ENCODE results near the gene PTH2.

PTH2 gene

DNA sequence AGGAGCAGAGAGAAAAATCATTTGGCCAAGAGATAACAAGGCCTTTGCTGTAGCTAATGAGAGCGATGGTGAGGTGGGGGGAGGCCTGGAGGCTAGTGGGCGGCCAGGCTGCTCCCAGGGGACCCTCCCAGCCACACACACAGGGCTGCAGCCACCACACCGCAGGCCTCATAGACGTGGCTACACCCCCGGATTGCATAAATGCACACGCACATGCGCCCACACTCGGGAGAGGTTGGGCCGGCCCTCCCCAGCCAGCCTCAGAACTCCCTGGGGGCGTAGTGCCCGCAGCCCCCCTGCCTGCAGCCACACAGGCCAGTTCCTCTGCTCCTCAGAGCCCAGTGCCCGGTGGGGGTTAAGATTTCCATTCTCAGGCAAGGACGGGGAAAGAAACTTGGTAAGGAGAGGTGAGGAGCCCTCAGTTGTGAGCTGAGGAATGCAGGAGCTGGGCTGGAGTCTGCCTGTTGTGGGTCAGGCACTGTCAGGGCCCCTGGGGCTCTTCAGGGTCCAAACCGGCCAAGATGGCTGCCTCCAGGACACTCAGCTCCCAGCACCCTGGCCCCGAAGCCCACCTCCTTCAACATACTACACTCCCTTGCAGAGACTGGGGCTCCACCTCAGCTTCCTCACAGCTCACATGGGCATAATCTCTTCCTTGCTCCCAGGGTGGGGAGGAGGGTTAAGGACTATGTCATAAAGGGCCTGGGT is 8.0 kb downstream of the PTH2 start:
- Mint-ChIP-seq H3K36me3 (ENCODE audit: low read depth) (no peaks in the 10 kb centered on the region), H3K4me3 (no peak overlapping the region), H3K27me3 (peaks cover 31% of the 10 kb centered on the region), H3K27ac (no peak overlapping the region), H3K4me1 (peaks cover 11% of the 10 kb centered on the region), H3K9me3 (no peaks in the 10 kb centered on the region)
- DNase-seq (no peak), ATAC-seq (no peak)

GRCh38 chr19:49414256-49414655 is 9.0 kb downstream of the PTH2 start:
- H3K27ac Mint-ChIP-seq, result no peak overlapping the region
- ATAC-seq (no peak), DNase-seq (no peak)
- no peaks in the 10 kb centered on the region for H3K9me3 Mint-ChIP-seq
- peaks cover 21% of the 10 kb centered on the region for H3K27me3 Mint-ChIP-seq
- no peaks in the 10 kb centered on the region for H3K36me3 Mint-ChIP-seq (ENCODE audit: low read depth)
- H3K4me3 Mint-ChIP-seq, result no peak overlapping the region
- H3K4me1 Mint-ChIP-seq, result peaks cover 21% of the 10 kb centered on the region

GRCh38 chr19:49413348-49413747 is 9.9 kb downstream of the PTH2 start:
- Mint-ChIP-seq H3K4me1 (peaks cover 30% of the 10 kb centered on the region), H3K27ac (no peak overlapping the region), H3K9me3 (no peaks in the 10 kb centered on the region), H3K27me3 (peaks cover 13% of the 10 kb centered on the region), H3K36me3 (ENCODE audit: low read depth) (no peaks in the 10 kb centered on the region), H3K4me3 (no peak overlapping the region)
- DNase-seq, result no peak
- no peak for ATAC-seq

- no peak overlapping the region for H3K27ac Mint-ChIP-seq
- DNase-seq (no peak), ATAC-seq (no peak)
- peaks cover 8% of the 10 kb centered on the region for H3K27me3 Mint-ChIP-seq
- H3K4me1 Mint-ChIP-seq, result peaks cover 37% of the 10 kb centered on the region
- no peak overlapping the region for H3K4me3 Mint-ChIP-seq
- H3K9me3 Mint-ChIP-seq, result no peaks in the 10 kb centered on the region
- H3K36me3 Mint-ChIP-seq (ENCODE audit: low read depth), result no peaks in the 10 kb centered on the region
Observed at GRCh38 chr19:49411681-49412326, 11.4 kb downstream of the PTH2 start.

GRCh38 chr19:49409441-49410029 is 13.7 kb downstream of the PTH2 start:
- Mint-ChIP-seq H3K4me3 (peak overlapping the region; percentile 58), H3K27ac (peak overlapping the region; percentile 80), H3K9me3 (no peaks in the 10 kb centered on the region), H3K27me3 (no peaks in the 10 kb centered on the region), H3K36me3 (ENCODE audit: low read depth) (no peaks in the 10 kb centered on the region), H3K4me1 (peaks cover 34% of the 10 kb centered on the region)
- ATAC-seq (peak; percentile 30), DNase-seq (no peak)

- H3K36me3 Mint-ChIP-seq (ENCODE audit: low read depth), result no peaks in the 10 kb centered on the region
- DNase-seq, result no peak
- no peaks in the 10 kb centered on the region for H3K9me3 Mint-ChIP-seq
- peak overlapping the region; percentile 58 for H3K4me3 Mint-ChIP-seq
- peaks cover 34% of the 10 kb centered on the region for H3K4me1 Mint-ChIP-seq
- ATAC-seq, result peak; percentile 55
- no peaks in the 10 kb centered on the region for H3K27me3 Mint-ChIP-seq
- H3K27ac Mint-ChIP-seq, result peak overlapping the region; percentile 80
Observed at GRCh38 chr19:49408816-49409440, 14.3 kb downstream of the PTH2 start.

GRCh38 chr19:49407482-49408015 is 15.7 kb downstream of the PTH2 start:
- DNase-seq, result no peak

DNA sequence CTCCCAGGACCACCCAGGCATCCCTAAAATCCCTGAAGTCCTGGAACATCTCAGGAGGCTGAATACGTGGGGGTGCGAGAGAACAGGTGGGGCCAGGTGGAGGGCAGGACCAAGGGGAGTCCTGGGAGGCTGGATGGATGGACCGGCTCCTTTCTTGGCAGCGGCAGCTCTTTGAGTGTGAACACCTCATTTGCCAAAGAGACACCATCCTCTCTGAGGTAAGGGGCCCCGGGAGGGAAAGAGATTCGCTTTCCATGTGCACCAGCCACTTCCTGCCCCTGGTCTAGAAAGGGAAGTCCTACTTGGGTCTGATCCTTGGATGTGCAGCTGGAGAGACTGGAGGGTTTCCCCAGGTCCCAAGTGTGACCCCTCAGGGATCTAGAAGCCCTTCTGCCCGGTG is 16.2 kb downstream of the PTH2 start:
- no peak for DNase-seq
- no peaks in the 10 kb centered on the region for H3K36me3 Mint-ChIP-seq (ENCODE audit: low read depth)
- no peaks in the 10 kb centered on the region for H3K9me3 Mint-ChIP-seq
- H3K27ac Mint-ChIP-seq, result no peak overlapping the region
- H3K4me1 Mint-ChIP-seq, result peaks cover 37% of the 10 kb centered on the region
- H3K27me3 Mint-ChIP-seq, result no peaks in the 10 kb centered on the region
- ATAC-seq, result no peak
- H3K4me3 Mint-ChIP-seq, result no peak overlapping the region

More at GRCh38 chr19:49407482-49408015, 15.7 kb downstream of the PTH2 start:
- Mint-ChIP-seq H3K36me3 (ENCODE audit: low read depth) (no peaks in the 10 kb centered on the region), H3K27ac (no peak overlapping the region), H3K4me1 (peaks cover 37% of the 10 kb centered on the region), H3K9me3 (no peaks in the 10 kb centered on the region), H3K27me3 (no peaks in the 10 kb centered on the region), H3K4me3 (no peak overlapping the region)
- no peak for ATAC-seq

GRCh38 chr19:49403404-49404187 is 19.6 kb downstream of the PTH2 start:
- Mint-ChIP-seq H3K4me3 (no peak overlapping the region), H3K27ac (no peak overlapping the region), H3K9me3 (no peaks in the 10 kb centered on the region), H3K36me3 (ENCODE audit: low read depth) (no peaks in the 10 kb centered on the region), H3K4me1 (peaks cover 16% of the 10 kb centered on the region), H3K27me3 (no peaks in the 10 kb centered on the region)
- ATAC-seq (peak; percentile 51), DNase-seq (no peak)

DNA sequence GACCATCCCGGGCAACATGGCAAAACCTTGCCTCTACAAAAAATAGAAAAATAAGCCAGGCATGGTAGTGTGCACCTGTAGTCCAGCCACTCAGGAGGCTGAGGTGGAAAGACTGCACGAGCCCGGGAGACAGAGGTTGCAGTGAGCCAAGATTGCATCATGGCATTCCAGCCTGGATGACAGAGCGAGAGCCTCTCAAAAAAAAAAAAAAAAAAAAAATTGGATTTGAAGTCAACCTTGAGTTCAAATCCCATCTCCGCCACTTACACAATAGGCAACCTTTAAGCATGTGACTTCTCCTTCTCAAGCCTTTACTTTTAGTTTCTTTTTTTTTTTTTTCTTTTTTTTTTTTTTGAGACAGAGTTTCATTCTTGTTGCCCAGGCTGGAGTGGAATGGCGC is 23.2 kb downstream of the PTH2 start:
- H3K4me3 Mint-ChIP-seq, result no peak overlapping the region
- no peaks in the 10 kb centered on the region for H3K9me3 Mint-ChIP-seq
- no peak overlapping the region for H3K27ac Mint-ChIP-seq
- peaks cover 11% of the 10 kb centered on the region for H3K4me1 Mint-ChIP-seq
- no peak for DNase-seq
- H3K36me3 Mint-ChIP-seq (ENCODE audit: low read depth), result no peaks in the 10 kb centered on the region
- no peaks in the 10 kb centered on the region for H3K27me3 Mint-ChIP-seq
- no peak for ATAC-seq

DNA sequence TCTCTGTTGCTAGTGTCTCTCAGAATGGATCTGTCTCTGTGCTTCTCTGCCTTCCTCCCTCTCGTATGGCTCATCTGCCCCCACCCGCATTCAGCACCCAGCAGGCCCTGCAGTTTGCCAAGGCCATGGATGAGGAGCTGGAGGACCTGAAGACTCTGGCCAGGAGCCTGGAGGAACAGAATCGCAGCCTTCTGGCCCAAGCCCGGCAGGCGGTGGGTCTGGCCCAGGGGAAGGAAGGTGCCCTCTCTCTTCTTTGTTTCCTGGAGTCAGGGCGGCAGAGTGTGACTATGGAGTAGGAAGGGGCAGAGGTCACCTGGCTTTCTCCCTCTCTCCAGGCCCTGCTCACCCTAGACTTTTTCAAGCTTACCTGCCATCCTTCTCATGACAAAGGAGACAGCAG is 24.3 kb downstream of the PTH2 start:
- peaks cover 11% of the 10 kb centered on the region for H3K4me1 Mint-ChIP-seq
- peaks cover 1% of the 10 kb centered on the region for H3K27me3 Mint-ChIP-seq
- ATAC-seq (no peak), DNase-seq (no peak)
- H3K27ac Mint-ChIP-seq, result no peak overlapping the region
- H3K4me3 Mint-ChIP-seq, result no peak overlapping the region
- H3K9me3 Mint-ChIP-seq, result no peaks in the 10 kb centered on the region
- no peaks in the 10 kb centered on the region for H3K36me3 Mint-ChIP-seq (ENCODE audit: low read depth)

GRCh38 chr19:49398001-49398615 is 25.1 kb downstream of the PTH2 start:
- DNase-seq (no peak), ATAC-seq (no peak)
- no peak overlapping the region for H3K4me3 Mint-ChIP-seq
- peaks cover 9% of the 10 kb centered on the region for H3K4me1 Mint-ChIP-seq
- H3K27me3 Mint-ChIP-seq, result peaks cover 1% of the 10 kb centered on the region
- H3K27ac Mint-ChIP-seq, result peak overlapping the region; percentile 44
- no peaks in the 10 kb centered on the region for H3K36me3 Mint-ChIP-seq (ENCODE audit: low read depth)
- H3K9me3 Mint-ChIP-seq, result no peaks in the 10 kb centered on the region

DNA sequence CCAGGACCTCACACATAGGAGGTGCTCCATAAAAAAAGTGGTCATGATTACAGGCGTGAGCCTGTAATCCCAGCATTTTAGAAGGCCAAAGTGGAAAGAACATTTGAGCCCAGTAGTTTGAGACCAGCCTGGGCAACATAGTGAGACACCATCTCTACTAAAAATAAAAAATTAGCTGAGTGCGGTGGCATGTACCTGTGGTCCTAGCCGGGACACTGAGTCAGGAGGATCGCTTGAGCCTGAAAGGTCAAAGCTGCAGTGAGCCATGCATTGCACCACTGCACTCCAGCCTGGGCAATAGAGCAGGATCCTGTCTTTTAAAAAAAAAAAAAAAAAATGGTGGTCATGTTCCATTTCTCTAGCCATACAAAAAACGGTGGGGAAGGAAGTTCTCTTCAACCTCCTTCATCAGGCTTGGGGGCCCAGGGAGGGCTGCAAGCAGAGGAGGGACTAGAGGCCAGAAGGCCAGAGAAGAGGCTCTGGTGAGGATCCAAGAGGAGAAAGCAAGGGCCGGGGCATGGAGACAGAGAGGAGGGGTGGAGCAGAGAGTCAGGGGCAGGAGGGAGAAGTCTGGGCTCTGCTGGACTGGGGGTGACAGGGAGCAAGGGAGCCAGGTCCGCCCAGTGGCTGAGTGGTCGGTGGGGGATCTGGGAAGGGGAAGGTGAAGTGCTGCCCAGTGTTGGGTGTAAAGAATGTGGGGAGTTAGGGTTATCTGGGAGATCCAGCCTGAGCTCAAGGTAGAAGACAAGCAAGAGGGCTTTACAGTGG is 26.3 kb downstream of the PTH2 start:
- ATAC-seq (no peak), DNase-seq (no peak)
- peaks cover 4% of the 10 kb centered on the region for H3K27me3 Mint-ChIP-seq
- H3K27ac Mint-ChIP-seq, result no peak overlapping the region
- H3K36me3 Mint-ChIP-seq (ENCODE audit: low read depth), result no peaks in the 10 kb centered on the region
- no peak overlapping the region for H3K4me3 Mint-ChIP-seq
- H3K4me1 Mint-ChIP-seq, result peaks cover 13% of the 10 kb centered on the region
- H3K9me3 Mint-ChIP-seq, result no peaks in the 10 kb centered on the region
